OCI-LY3 (cell line): ENCODE measurements around the gene FSTL3.

Source experiments
- H2AFZ ChIP-seq: fragments of 200-600, 300-600 bp; shearing (Covaris generic); 2 replicates; pipeline ENCODE4 v1.6.0; 2014; ENCODE audit warnings: antibody characterized with exemption, low read depth, low read length
- H3K27ac ChIP-seq: fragments of 200-600, 300-600 bp; sonication (generic); 2 replicates; pipeline ENCODE4 v1.5.1; 2014; ENCODE audit warnings: mild to moderate bottlenecking, low read length, moderate library complexity, mixed read lengths
- H3K27me3 ChIP-seq: fragments of 200-600, 300-600 bp; sonication (generic); 2 replicates; pipeline ENCODE4 v1.6.1; 2014; ENCODE audit warnings: low read depth, low read length, mixed read lengths
- H3K36me3 ChIP-seq: fragments of 200-600, 300-600 bp; sonication (generic); replicated peaks from 2 replicates; pipeline ENCODE3; 2014; ENCODE audit warnings: low read depth, low read length, mixed read lengths
- H3K4me1 ChIP-seq: fragments of 300-600, 200-600 bp; sonication (generic); 2 replicates; pipeline ENCODE4 v1.6.1; 2014; ENCODE audit warnings: low read length, mixed read lengths
- H3K4me2 ChIP-seq: fragments of 200-600, 300-600 bp; sonication (generic); 2 replicates; pipeline ENCODE4 v1.6.1; 2014; ENCODE audit warnings: low read length, mixed read lengths
- H3K4me3 ChIP-seq: fragments of 300-600, 200-600 bp; sonication (generic); 2 replicates; pipeline ENCODE4 v1.5.1; 2014; ENCODE audit warnings: antibody characterized with exemption, mild to moderate bottlenecking, low read length, moderate library complexity
- H3K79me2 ChIP-seq: fragments of 300-600, 200-600 bp; shearing (Covaris generic); 2 replicates; pipeline ENCODE4 v1.6.1; 2014; ENCODE audit warnings: mild to moderate bottlenecking, low read length, mixed read lengths
- H3K9ac ChIP-seq: fragments of 300-600, 200-600 bp; shearing (Covaris generic); 2 replicates; pipeline ENCODE4 v1.6.0; 2014; ENCODE audit warnings: mild to moderate bottlenecking, low read length, moderate library complexity
- H3K9me3 ChIP-seq: fragments of 200-600, 300-600 bp; shearing (Covaris generic); 2 replicates; pipeline ENCODE4 v1.6.1; 2014; ENCODE audit warnings: low read length, mixed read lengths; ENCODE audit not compliant: insufficient read depth
- H4K20me1 ChIP-seq: fragments of 200-600, 300-600 bp; sonication (generic); 2 replicates; pipeline ENCODE4 v1.6.1; 2016; ENCODE audit warnings: low read length, mixed read lengths; ENCODE audit not compliant: insufficient read depth
- CTCF ChIP-seq: fragments of 200-600, 300-600 bp; sonication (generic); IDR thresholded peaks from 2 replicates; pipeline ENCODE4 v1.5.1; 2014; ENCODE audit warnings: antibody characterized with exemption, low read length, low read depth
- EZH2phosphoT487 ChIP-seq: fragments of 200-600 bp; shearing (Covaris generic); IDR thresholded peaks from 2 replicates; pipeline ENCODE4 v1.6.1; 2018; ENCODE audit warnings: antibody characterized with exemption, mixed run types, low read depth

Gene FSTL3

GRCh38 chr19:644363-644762 lies 31.8 kb upstream of the FSTL3 start:
- Histone ChIP-seq H3K4me1 (no peaks in the 10 kb centered on the region), H3K4me2 (no peak overlapping the region), H2AFZ (no peak overlapping the region), H4K20me1 (peaks cover 2% of the 10 kb centered on the region; the same call in 1 of the 2 replicates), H3K79me2 (no peaks in the 10 kb centered on the region; the same call in 1 of the 2 replicates), H3K27ac (no peak overlapping the region), H3K9me3 (no peaks in the 10 kb centered on the region), H3K36me3 (peaks cover 35% of the 10 kb centered on the region), H3K9ac (no peak overlapping the region), H3K4me3 (no peak overlapping the region), H3K27me3 (no peaks in the 10 kb centered on the region)
- no peak for TF ChIP-seq EZH2phosphoT487
- TF ChIP-seq CTCF: no peak

GRCh38 chr19:644789-645188 lies 31.4 kb upstream of the FSTL3 start:
- Histone ChIP-seq H3K4me2 (no peak overlapping the region), H2AFZ (no peak overlapping the region), H3K9ac (no peak overlapping the region), H3K4me1 (no peaks in the 10 kb centered on the region), H4K20me1 (peaks cover 2% of the 10 kb centered on the region; the same call in 1 of the 2 replicates), H3K27me3 (no peaks in the 10 kb centered on the region), H3K36me3 (peaks cover 38% of the 10 kb centered on the region), H3K27ac (no peak overlapping the region), H3K4me3 (no peak overlapping the region), H3K9me3 (no peaks in the 10 kb centered on the region), H3K79me2 (no peaks in the 10 kb centered on the region; the same call in 1 of the 2 replicates)
- TF ChIP-seq CTCF (no peak), EZH2phosphoT487 (no peak)

- Histone ChIP-seq H3K9me3 (no peaks in the 10 kb centered on the region), H3K4me3 (no peak overlapping the region), H3K36me3 (peaks cover 38% of the 10 kb centered on the region), H3K9ac (no peak overlapping the region), H3K27me3 (no peaks in the 10 kb centered on the region), H3K4me1 (no peaks in the 10 kb centered on the region), H3K27ac (no peak overlapping the region), H4K20me1 (peaks cover 6% of the 10 kb centered on the region; the same call in 1 of the 2 replicates), H3K79me2 (peaks cover 4% of the 10 kb centered on the region; the same call in 1 of the 2 replicates), H2AFZ (no peak overlapping the region), H3K4me2 (no peak overlapping the region)
- no peak for TF ChIP-seq EZH2phosphoT487
- no peak for TF ChIP-seq CTCF
These were observed 30.0 kb upstream of the FSTL3 start for GRCh38 chr19:645912-646778.

- Histone ChIP-seq H3K4me3 (no peak overlapping the region), H3K36me3 (peaks cover 46% of the 10 kb centered on the region), H3K27ac (no peak overlapping the region), H3K79me2 (peaks cover 13% of the 10 kb centered on the region), H2AFZ (no peak overlapping the region), H3K27me3 (no peaks in the 10 kb centered on the region), H3K4me1 (no peaks in the 10 kb centered on the region), H3K9me3 (no peaks in the 10 kb centered on the region), H3K4me2 (no peak overlapping the region), H3K9ac (no peak overlapping the region), H4K20me1 (peaks cover 14% of the 10 kb centered on the region)
- TF ChIP-seq EZH2phosphoT487: no peak
- no peak for TF ChIP-seq CTCF
These were observed 29.2 kb upstream of the FSTL3 start for GRCh38 chr19:646779-647565.
